Skeletal muscle satellite cell (primary cell): ENCODE data around the gene MARCHF6. TPM values are rescaled to one million over a fixed set of nuclear protein-coding genes. Genes with fewer than 3 reads are reported as not detected.
"Not testable (repeated sequence)": the region's sequence is repeated elsewhere in the genome, so short reads cannot be mapped to it uniquely, and the experiment has no call there.

Experiments used
- H3K27me3 ChIP-seq: 2 replicates; pipeline ENCODE4 v1.7.0; 2013; ENCODE audit warnings: low read length; ENCODE audit not compliant: control insufficient read depth, insufficient read depth
- H3K36me3 ChIP-seq: 2 replicates; pipeline ENCODE4 v1.7.0; 2013; ENCODE audit warnings: mild to moderate bottlenecking, control low read depth, low read length; ENCODE audit not compliant: insufficient read depth
- H3K4me1 ChIP-seq: 2 replicates; pipeline ENCODE4 v1.7.0; 2013; ENCODE audit warnings: low read length; ENCODE audit not compliant: control insufficient read depth, insufficient read depth
- H3K4me2 ChIP-seq: 2 replicates; pipeline ENCODE4 v1.7.0; 2013; ENCODE audit warnings: mild to moderate bottlenecking, low read length
- H3K4me3 ChIP-seq: 2 replicates; pipeline ENCODE4 v1.7.0; 2013; ENCODE audit warnings: low read length
- H3K9ac ChIP-seq: 2 replicates; pipeline ENCODE4 v1.7.0; 2013; ENCODE audit warnings: mild to moderate bottlenecking, low read depth, low read length, moderate library complexity
- H3K9me3 ChIP-seq: replicated peaks from 2 replicates; pipeline ENCODE4 v1.7.0; 2013; ENCODE audit warnings: mild to moderate bottlenecking, control low read depth, low read length
- total RNA-seq: library from RNA; depleted of rRNA; stranded (reverse); fragments of >200 nt; gene quantifications from 2 replicates; pipeline ENCODE4 v1.2.3, GENCODE V29; 2012; rRNA removed

Gene MARCHF6, protein sequence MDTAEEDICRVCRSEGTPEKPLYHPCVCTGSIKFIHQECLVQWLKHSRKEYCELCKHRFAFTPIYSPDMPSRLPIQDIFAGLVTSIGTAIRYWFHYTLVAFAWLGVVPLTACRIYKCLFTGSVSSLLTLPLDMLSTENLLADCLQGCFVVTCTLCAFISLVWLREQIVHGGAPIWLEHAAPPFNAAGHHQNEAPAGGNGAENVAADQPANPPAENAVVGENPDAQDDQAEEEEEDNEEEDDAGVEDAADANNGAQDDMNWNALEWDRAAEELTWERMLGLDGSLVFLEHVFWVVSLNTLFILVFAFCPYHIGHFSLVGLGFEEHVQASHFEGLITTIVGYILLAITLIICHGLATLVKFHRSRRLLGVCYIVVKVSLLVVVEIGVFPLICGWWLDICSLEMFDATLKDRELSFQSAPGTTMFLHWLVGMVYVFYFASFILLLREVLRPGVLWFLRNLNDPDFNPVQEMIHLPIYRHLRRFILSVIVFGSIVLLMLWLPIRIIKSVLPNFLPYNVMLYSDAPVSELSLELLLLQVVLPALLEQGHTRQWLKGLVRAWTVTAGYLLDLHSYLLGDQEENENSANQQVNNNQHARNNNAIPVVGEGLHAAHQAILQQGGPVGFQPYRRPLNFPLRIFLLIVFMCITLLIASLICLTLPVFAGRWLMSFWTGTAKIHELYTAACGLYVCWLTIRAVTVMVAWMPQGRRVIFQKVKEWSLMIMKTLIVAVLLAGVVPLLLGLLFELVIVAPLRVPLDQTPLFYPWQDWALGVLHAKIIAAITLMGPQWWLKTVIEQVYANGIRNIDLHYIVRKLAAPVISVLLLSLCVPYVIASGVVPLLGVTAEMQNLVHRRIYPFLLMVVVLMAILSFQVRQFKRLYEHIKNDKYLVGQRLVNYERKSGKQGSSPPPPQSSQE
- total RNA-seq, result 26.9 and 36.0 TPM in 2 replicates

DNA sequence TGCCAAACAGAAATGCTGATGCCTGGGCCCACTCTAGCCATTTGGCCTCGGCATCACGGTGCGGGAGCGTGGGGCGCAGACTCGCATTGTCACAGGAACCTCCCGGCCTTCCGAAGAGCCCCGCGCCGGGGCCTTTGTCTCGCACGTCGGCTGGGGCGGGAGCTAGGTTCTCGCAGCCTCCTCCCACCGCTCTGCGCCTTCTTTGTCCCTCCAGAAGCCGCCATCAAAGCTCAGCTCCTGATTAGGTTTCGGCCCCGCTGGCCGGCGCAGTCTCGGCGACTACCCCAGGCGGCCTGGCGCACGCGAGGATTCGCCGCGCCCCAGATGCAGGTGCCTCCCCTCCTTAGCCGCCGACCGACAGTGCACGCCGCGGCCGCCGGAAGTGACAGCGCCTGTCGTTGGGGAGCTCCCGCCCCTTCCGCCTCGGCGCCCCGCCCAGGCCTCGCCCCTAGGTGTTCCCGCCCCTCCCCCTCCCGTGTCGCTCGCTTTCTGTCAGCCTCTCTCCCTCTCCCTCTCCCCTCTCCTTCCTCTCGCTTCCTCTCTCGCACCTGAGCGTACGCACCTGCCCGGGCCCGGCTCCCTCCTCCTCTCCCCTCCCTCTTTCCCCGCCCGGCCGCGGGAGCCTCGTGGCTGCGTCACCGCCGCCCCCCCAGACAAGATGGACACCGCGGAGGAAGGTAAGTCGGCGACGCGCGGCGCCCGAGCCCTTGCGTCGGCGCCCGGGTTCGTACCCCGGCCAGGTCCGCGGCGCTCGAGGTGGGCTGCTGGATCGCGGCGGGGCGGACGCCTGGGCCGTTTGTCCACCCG lies at the start of gene MARCHF6:
MARCHF6 (plus strand) TSS at position 455 of the 807 bp plus-strand sequence; CDS start at position 659, 204 bp downstream.
- peak within 1 kb of the TSS; percentile 90 for H3K4me2 ChIP-seq
- H3K9ac ChIP-seq, result peak within 1 kb of the TSS; percentile 96
- H3K4me3 ChIP-seq, result peak within 1 kb of the TSS; percentile 99
- H3K27me3 ChIP-seq, result no peaks in the 10 kb centered on the region
- no peaks in the 10 kb centered on the region for H3K36me3 ChIP-seq
- H3K9me3 ChIP-seq, result no peaks in the 10 kb centered on the region
- peaks cover 27% of the 10 kb centered on the region for H3K4me1 ChIP-seq

DNA sequence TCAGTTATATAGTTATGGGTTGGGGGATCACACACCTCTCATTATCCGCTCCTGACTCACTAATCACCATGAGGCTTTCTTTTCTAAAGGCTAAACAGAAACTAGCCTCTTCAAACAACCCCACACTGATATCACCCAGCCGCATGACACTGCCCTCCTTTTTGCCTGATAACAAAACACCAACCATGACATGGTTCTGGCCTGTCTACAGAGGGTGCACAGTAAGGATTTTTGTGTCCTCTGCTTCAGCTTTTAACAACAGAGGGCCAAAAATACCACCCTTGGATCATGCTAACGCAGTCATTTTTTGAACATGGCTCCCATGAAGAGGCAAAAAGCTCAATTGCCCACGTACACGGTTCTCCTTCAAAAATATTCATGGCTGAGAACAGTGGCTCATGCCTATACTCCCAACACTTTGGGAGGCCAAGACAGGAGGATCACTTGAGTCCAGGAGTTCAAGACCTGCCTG lies 49.8 kb upstream of the MARCHF6 start:
- Histone ChIP-seq H3K27me3 (no peaks in the 10 kb centered on the region), H3K4me1 (peaks cover 7% of the 10 kb centered on the region), H3K4me3 (no peak overlapping the region), H3K9me3 (no peaks in the 10 kb centered on the region), H3K4me2 (no peak overlapping the region), H3K36me3 (no peaks in the 10 kb centered on the region), H3K9ac (no peak overlapping the region)

- Histone ChIP-seq H3K4me1 (peaks cover 7% of the 10 kb centered on the region), H3K4me2 (no peak overlapping the region), H3K36me3 (no peaks in the 10 kb centered on the region), H3K9me3 (no peaks in the 10 kb centered on the region), H3K4me3 (no peak overlapping the region), H3K9ac (no peak overlapping the region), H3K27me3 (no peaks in the 10 kb centered on the region)
Observed at GRCh38 chr5:10304932-10305331, 48.6 kb upstream of the MARCHF6 start.

- Histone ChIP-seq H3K4me1 (peaks cover 14% of the 10 kb centered on the region), H3K4me2 (peak overlapping the region; percentile 83), H3K9ac (no peak overlapping the region), H3K27me3 (no peaks in the 10 kb centered on the region), H3K9me3 (no peaks in the 10 kb centered on the region), H3K36me3 (no peaks in the 10 kb centered on the region), H3K4me3 (no peak overlapping the region)
Observed at GRCh38 chr5:10306114-10306513, 47.4 kb upstream of the MARCHF6 start.

- Histone ChIP-seq H3K4me1 (peaks cover 14% of the 10 kb centered on the region), H3K4me2 (peak overlapping the region; percentile 83), H3K27me3 (no peaks in the 10 kb centered on the region), H3K4me3 (peak overlapping the region; percentile 85), H3K9ac (peak overlapping the region; percentile 83), H3K9me3 (no peaks in the 10 kb centered on the region), H3K36me3 (no peaks in the 10 kb centered on the region)
Observed at GRCh38 chr5:10306806-10307205, 46.7 kb upstream of the MARCHF6 start.

DNA sequence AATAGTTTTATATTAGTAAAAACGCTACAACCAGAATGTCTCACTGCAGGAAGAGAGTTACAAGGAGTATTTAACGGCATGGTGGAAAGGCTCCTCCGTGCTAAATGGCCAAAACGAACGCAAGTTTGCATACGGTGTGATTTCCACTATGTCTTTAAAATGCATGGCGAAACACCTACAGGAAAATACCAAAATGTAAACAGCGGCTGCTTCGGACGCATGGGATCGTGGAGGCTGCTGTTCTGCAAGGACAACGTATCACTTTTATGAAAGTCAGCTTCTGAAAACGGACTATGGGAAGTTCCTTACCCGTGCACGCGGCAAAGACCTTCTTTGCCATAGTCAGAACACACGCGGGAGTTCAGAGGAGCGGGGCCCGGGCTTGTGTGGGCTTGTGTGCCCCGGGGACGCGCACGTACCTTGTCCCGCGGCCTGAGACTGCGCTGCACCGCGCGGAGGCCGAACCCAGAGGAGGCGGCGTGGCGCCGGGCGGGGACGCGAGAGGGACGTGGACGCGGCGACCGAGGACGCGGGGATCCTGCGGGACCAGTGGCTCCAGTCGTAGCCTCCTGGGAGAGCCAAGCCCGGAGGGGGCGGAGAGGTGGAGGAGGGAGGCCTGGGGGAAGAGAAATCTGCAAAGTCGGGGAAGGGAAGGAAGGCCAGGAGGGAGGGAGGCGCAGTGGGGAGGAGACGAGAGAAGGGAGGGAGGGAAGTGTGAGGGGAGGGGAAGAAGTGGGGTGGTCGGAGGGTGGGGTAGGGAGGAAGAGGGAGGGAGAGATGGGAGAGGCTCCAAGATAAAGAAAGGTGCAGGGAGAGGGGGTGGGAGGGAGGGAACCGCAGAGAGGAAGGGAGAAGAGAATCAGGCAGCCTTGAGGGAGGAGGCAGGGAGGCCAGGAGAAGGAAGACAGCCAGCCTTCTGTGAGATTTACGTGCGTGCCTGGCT lies 46.0 kb upstream of the MARCHF6 start, which contains the start of gene CMBL:
CMBL (minus strand) TSS at position 697 of the 943 bp plus-strand sequence. CDS start 17,140 bp downstream, outside the sequence.
- Histone ChIP-seq H3K27me3 (no peaks in the 10 kb centered on the region), H3K36me3 (no peaks in the 10 kb centered on the region), H3K4me3 (peak within 1 kb of the TSS; percentile 85), H3K9ac (peak within 1 kb of the TSS; percentile 83), H3K4me1 (peaks cover 14% of the 10 kb centered on the region), H3K4me2 (peak within 1 kb of the TSS; percentile 83), H3K9me3 (no peaks in the 10 kb centered on the region)

DNA sequence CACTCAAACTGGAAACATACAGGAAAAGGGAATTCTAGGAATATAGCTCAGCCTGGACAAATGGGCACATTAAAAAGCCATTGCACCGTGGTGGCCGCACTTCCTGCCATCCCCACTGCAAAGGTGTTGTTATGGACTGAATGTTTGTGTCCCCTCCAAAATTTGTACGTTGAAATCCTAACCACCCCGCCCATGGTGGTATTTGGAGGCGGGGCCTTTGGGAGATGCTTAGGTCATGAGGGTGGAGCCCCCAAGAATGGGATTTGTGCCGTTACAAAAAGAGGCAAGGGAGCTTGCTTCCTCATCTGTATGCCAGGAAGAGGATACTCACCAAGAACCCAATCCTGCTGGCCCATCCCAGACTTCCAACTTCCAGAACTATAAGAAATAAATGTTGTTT lies 44.7 kb upstream of the MARCHF6 start:
- Histone ChIP-seq H3K9ac (no peak overlapping the region), H3K4me3 (no peak overlapping the region), H3K27me3 (no peaks in the 10 kb centered on the region), H3K9me3 (no peaks in the 10 kb centered on the region), H3K36me3 (no peaks in the 10 kb centered on the region), H3K4me2 (no peak overlapping the region), H3K4me1 (peaks cover 14% of the 10 kb centered on the region)

GRCh38 chr5:10310066-10310779 lies 43.3 kb upstream of the MARCHF6 start:
- no peak overlapping the region for H3K4me2 ChIP-seq
- no peaks in the 10 kb centered on the region for H3K27me3 ChIP-seq
- no peaks in the 10 kb centered on the region for H3K36me3 ChIP-seq
- H3K4me1 ChIP-seq, result peaks cover 14% of the 10 kb centered on the region
- no peak overlapping the region for H3K9ac ChIP-seq
- H3K4me3 ChIP-seq, result no peak overlapping the region
- H3K9me3 ChIP-seq, result no peaks in the 10 kb centered on the region

DNA sequence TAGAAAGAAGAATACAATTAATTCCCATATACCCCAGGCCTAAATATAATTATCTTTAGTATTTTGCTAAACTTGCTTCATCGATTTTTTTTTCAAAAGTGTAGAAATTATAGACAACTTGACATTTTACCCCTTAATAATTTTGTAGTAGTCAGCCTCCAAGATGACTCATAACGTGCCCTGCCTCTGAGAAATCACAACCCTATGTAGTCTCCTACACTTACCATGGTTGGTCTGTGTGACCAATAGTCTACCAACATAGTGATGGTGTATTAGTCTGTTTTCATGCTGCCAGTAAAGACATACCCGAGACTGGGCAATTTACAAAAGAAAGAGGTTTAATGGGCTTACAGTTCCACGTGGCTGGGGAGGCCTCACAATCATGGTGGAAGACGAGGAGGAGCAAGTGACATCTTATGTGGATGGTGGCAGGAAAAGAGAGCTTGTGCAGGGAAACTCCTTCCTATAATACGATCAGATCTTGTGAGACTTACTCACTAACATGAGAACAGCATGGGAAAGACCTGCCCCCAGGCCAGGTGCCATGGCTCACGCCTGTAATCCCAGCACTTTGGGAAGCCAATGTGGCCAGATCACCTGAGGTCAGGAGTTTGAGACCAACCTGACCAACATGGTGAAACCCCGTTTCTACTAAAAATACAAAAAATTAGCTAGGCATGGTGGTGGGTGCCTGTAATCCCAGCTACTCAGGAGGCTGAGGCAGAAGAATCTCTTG lies 42.5 kb upstream of the MARCHF6 start:
- H3K9ac ChIP-seq, H3K36me3 ChIP-seq, H3K27me3 ChIP-seq, H3K4me2 ChIP-seq, H3K4me3 ChIP-seq, H3K9me3 ChIP-seq: not testable (repeated sequence)
- peaks cover 14% of the 10 kb centered on the region for H3K4me1 ChIP-seq
